ENCODE measurements around the gene ABHD5.

ABHD5 gene

DNA sequence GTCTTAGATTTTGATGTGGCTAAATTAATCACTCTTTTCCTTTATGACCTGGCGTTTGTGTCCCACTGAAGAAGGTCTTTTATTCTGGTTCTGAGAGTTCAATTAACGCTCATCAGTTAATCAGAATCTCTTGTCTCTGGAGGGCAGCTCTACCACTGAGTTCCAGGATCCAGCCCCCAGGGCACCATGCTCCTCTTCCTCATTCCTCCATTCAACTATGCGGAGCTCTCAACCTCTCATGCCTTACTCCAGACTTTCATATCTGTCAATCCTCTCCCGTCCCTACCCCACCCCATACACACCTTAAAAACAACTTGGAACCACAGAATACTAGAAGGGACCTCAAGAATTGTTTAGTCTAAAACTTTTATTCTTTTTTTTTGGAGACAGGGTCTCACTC lies 4.8 kb upstream of the ABHD5 start:
- Histone ChIP-seq H3K4me1 (ENCODE audit: control insufficient read depth, insufficient read depth, low read length, poor library complexity, severe bottlenecking) (peaks cover 5% of the 10 kb centered on the region), H3K27ac (ENCODE audit: insufficient read depth, low read length, poor library complexity, severe bottlenecking) (no peak overlapping the region), H3K4me3 (ENCODE audit: insufficient read depth, low read depth, low read length, poor library complexity, severe bottlenecking) (no peak overlapping the region), H3K9me3 (ENCODE audit: control insufficient read depth, low read length) (no peaks in the 10 kb centered on the region), H3K36me3 (ENCODE audit: control insufficient read depth, insufficient read depth, low read length) (no peaks in the 10 kb centered on the region), H3K27me3 (replicated peaks; ENCODE audit: control insufficient read depth, insufficient read depth, low read length, poor library complexity, severe bottlenecking) (no peaks in the 10 kb centered on the region)
- no peak for DNase-seq

DNA sequence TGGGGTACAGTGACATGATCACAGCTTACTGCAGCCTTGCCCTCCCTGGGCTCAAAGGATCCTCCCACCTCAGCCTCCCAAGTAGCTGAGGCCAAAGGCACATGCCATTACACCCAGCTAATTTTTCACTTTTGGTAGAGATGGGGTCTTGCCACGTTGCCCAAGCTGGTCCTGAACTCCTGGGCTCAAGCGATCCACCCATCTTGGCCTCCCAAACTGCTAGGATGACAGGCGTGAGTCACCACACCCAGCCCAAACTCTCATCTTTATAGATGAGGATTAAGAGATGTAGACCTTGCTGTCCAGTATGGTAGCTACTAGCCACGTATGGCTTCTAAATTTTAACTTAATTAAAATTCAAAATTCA lies 4.4 kb upstream of the ABHD5 start:
- Histone ChIP-seq H3K9me3 (ENCODE audit: control insufficient read depth, low read length) (no peaks in the 10 kb centered on the region), H3K27ac (ENCODE audit: insufficient read depth, low read length, poor library complexity, severe bottlenecking) (no peak overlapping the region), H3K4me1 (ENCODE audit: control insufficient read depth, insufficient read depth, low read length, poor library complexity, severe bottlenecking) (peaks cover 7% of the 10 kb centered on the region), H3K27me3 (replicated peaks; ENCODE audit: control insufficient read depth, insufficient read depth, low read length, poor library complexity, severe bottlenecking) (no peaks in the 10 kb centered on the region), H3K4me3 (ENCODE audit: insufficient read depth, low read depth, low read length, poor library complexity, severe bottlenecking) (no peak overlapping the region), H3K36me3 (ENCODE audit: control insufficient read depth, insufficient read depth, low read length) (no peaks in the 10 kb centered on the region)
- no peak for DNase-seq

DNA sequence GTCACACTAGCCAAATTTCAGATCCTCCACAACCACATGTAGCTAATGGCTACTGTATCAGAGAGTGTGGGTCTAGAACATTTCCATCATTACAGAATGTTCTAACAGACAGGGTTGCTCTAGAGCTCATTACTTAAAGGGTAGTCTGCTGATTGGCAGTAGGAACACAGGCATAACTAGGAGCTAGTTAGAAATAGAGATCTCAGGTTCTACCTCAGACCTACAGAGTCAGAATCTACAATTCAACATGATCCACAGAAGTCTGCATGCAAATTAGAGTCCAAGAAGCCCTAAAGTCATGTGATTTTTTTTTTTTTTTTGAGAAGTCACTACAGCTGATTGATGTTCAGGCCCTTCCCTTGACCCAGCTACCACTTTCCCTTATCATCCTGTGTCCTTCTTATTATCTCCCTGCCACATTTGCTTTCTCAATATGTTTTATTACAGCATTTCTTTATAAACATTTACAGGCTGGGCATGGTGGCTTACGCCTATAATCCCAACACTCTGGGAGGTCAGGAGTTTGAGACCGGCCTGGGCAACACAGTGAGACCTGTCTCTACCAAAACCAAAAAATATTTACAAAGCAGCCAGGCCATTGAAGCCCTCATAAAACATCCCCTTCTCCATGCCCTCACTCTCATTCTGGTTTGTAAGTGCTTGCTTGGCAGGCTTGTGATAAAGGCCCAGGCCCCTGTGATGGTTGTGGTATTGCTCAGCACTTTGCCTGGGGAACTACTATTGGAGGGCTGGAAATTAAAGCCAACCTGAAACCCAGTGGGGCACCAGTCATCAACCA lies 3.8 kb upstream of the ABHD5 start:
- no peaks in the 10 kb centered on the region for H3K36me3 ChIP-seq (ENCODE audit: control insufficient read depth, insufficient read depth, low read length)
- H3K4me1 ChIP-seq (ENCODE audit: control insufficient read depth, insufficient read depth, low read length, poor library complexity, severe bottlenecking) = peaks cover 9% of the 10 kb centered on the region
- DNase-seq = no peak
- H3K27me3 ChIP-seq (replicated peaks; ENCODE audit: control insufficient read depth, insufficient read depth, low read length, poor library complexity, severe bottlenecking) = no peaks in the 10 kb centered on the region
- no peak overlapping the region for H3K4me3 ChIP-seq (ENCODE audit: insufficient read depth, low read depth, low read length, poor library complexity, severe bottlenecking)
- no peaks in the 10 kb centered on the region for H3K9me3 ChIP-seq (ENCODE audit: control insufficient read depth, low read length)
- H3K27ac ChIP-seq (ENCODE audit: insufficient read depth, low read length, poor library complexity, severe bottlenecking) = no peak overlapping the region

DNA sequence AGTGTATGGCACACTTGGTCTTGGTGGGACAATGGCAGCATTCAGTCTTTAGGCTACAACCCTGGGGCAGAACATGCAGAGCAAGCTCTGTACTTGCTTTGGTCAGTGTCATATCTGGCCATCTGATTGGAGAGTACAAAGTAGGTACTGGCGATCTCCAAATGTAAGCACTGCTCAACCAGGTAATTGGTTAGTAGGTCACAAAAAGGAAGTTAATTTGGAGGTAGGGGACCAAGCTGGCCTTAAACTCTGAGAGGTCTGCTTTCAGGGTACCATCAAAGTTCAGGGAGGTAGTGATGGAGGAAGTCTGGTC lies 3.3 kb upstream of the ABHD5 start:
- peaks cover 9% of the 10 kb centered on the region for H3K4me1 ChIP-seq (ENCODE audit: control insufficient read depth, insufficient read depth, low read length, poor library complexity, severe bottlenecking)
- no peaks in the 10 kb centered on the region for H3K9me3 ChIP-seq (ENCODE audit: control insufficient read depth, low read length)
- no peak overlapping the region for H3K4me3 ChIP-seq (ENCODE audit: insufficient read depth, low read depth, low read length, poor library complexity, severe bottlenecking)
- no peak for DNase-seq
- H3K36me3 ChIP-seq (ENCODE audit: control insufficient read depth, insufficient read depth, low read length) = no peaks in the 10 kb centered on the region
- H3K27me3 ChIP-seq (replicated peaks; ENCODE audit: control insufficient read depth, insufficient read depth, low read length, poor library complexity, severe bottlenecking) = no peaks in the 10 kb centered on the region
- H3K27ac ChIP-seq (ENCODE audit: insufficient read depth, low read length, poor library complexity, severe bottlenecking) = no peak overlapping the region

DNA sequence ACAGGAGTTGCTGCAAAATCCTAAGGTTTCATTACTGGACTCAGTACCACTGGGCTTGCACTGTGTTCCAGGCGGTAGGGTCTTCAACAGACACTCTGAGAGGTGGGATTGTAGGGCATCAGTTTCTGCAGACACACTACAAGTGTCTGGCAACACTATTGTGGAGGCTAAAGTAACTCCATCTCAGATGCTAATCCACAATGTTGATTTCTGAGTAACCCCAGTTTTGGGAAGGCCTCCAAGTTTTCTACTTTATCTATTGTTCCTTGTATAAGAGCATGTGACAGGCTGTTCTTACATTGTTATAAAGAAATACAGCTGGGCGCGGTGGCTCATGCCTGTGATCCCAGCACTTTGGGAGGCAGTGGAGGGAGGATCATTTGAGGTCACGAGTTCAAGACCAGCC lies 2.5 kb upstream of the ABHD5 start:
- Histone ChIP-seq H3K36me3 (ENCODE audit: control insufficient read depth, insufficient read depth, low read length) (no peaks in the 10 kb centered on the region), H3K4me1 (ENCODE audit: control insufficient read depth, insufficient read depth, low read length, poor library complexity, severe bottlenecking) (peaks cover 9% of the 10 kb centered on the region), H3K27ac (ENCODE audit: insufficient read depth, low read length, poor library complexity, severe bottlenecking) (no peak overlapping the region), H3K27me3 (replicated peaks; ENCODE audit: control insufficient read depth, insufficient read depth, low read length, poor library complexity, severe bottlenecking) (no peaks in the 10 kb centered on the region), H3K9me3 (ENCODE audit: control insufficient read depth, low read length) (no peaks in the 10 kb centered on the region), H3K4me3 (ENCODE audit: insufficient read depth, low read depth, low read length, poor library complexity, severe bottlenecking) (no peak overlapping the region)
- no peak for DNase-seq

DNA sequence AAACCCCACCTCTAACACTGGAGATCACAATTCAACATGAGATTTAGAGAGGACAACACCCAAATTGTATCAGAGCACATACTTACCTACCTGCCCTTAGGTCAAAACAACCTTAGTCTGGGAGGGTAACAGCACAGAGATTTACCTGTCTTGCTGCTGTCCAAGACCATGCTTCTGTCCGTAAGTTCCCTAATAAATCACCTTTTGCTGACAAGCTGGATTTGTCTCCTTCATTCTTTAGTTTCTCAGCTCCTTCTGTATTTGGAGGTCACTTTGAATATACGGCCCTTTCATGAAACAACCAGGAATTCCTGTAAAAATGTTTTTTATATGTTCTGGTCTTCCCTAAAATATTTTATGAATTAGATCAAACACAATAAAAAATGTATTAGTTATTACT lies 1.6 kb upstream of the ABHD5 start:
- H3K27ac ChIP-seq (ENCODE audit: insufficient read depth, low read length, poor library complexity, severe bottlenecking) = no peak overlapping the region

DNA sequence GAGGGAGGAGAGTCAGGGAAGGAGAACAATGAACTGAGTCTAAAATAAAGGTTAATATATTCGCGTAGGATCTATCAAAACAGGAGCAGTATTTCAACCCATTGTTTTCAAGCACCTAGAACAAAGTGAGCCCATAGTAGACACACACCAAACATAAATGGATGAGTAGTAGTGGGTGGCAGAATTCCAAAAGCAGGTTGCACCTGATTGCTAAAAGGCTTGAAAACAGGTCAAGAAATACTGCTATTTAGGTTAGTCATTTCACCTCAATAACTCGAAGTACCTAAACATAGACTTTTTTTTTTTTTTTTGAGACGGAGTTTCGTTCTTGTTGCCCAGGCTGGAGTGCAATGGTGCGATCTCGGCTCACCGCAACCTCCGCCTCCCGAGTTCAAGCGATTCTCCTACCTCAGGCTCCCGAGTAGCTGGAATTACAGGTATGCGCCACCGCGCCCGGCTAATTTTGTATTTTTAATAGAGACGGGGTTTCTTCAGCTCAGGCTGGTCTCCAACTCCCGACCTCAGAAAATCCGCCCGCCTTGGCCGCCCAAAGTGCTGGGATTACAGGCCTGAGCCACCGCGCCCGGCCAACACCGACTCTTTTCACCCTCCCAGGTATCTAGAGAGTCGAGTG lies 855 bp upstream of the ABHD5 start:
- Histone ChIP-seq H3K9me3 (ENCODE audit: control insufficient read depth, low read length) (no peaks in the 10 kb centered on the region), H3K4me3 (ENCODE audit: insufficient read depth, low read depth, low read length, poor library complexity, severe bottlenecking) (peak overlapping the region; percentile 73), H3K4me1 (ENCODE audit: control insufficient read depth, insufficient read depth, low read length, poor library complexity, severe bottlenecking) (peaks cover 9% of the 10 kb centered on the region), H3K27ac (ENCODE audit: insufficient read depth, low read length, poor library complexity, severe bottlenecking) (peak overlapping the region; percentile 76), H3K27me3 (replicated peaks; ENCODE audit: control insufficient read depth, insufficient read depth, low read length, poor library complexity, severe bottlenecking) (no peaks in the 10 kb centered on the region), H3K36me3 (ENCODE audit: control insufficient read depth, insufficient read depth, low read length) (no peaks in the 10 kb centered on the region)
- DNase-seq = no peak

More for the DNA sequence above, 1.6 kb upstream of the ABHD5 start:
- DNase-seq = no peak
- no peaks in the 10 kb centered on the region for H3K27me3 ChIP-seq (replicated peaks; ENCODE audit: control insufficient read depth, insufficient read depth, low read length, poor library complexity, severe bottlenecking)
- no peaks in the 10 kb centered on the region for H3K9me3 ChIP-seq (ENCODE audit: control insufficient read depth, low read length)
- no peak overlapping the region for H3K4me3 ChIP-seq (ENCODE audit: insufficient read depth, low read depth, low read length, poor library complexity, severe bottlenecking)
- H3K36me3 ChIP-seq (ENCODE audit: control insufficient read depth, insufficient read depth, low read length) = no peaks in the 10 kb centered on the region
- peaks cover 9% of the 10 kb centered on the region for H3K4me1 ChIP-seq (ENCODE audit: control insufficient read depth, insufficient read depth, low read length, poor library complexity, severe bottlenecking)

DNA sequence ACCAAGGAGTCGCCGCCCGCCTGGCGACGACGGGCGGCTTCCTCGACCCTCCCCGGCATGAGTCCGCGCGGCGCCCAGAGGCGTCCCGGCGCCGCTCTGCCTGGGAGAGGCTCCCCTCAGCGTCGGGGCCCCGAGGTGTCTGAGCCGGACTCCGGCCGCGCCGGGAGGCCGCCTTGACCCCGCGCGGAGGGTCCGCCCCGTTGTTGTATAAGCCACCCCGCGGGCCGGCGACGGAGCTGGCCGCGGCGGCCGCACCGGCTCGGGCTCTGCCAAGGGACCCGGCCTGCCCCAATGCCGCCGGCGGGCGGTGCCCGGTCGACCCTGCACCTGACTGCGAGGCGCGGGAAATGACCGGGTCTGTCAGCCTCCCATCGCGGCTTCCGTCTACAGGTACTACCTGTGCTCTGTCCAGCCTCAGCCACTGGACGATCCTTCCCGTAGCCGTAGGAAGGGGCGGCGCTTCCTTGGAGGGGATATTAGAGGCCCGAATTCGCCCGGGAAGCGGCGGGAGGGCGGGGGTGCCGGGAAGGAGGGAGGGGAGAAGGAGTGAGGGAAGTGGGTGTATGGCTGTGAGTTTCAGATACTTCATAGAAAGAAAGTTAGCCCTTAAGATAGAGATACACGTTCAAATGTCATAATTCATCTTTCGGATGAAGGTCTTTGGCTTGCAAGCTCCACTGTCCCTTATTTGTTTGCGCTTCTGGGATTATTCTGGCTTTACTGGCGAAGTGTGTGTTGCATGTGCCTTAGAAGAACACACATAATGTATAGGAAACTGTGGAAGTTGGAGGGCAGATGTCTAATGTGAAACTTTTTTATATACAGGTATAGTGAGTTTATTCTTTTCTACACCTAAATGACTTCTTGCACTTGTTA lies 620 bp downstream of the ABHD5 start:
- Histone ChIP-seq H3K27ac (ENCODE audit: insufficient read depth, low read length, poor library complexity, severe bottlenecking) (peak overlapping the region; percentile 76), H3K27me3 (replicated peaks; ENCODE audit: control insufficient read depth, insufficient read depth, low read length, poor library complexity, severe bottlenecking) (no peaks in the 10 kb centered on the region), H3K36me3 (ENCODE audit: control insufficient read depth, insufficient read depth, low read length) (no peaks in the 10 kb centered on the region), H3K4me3 (ENCODE audit: insufficient read depth, low read depth, low read length, poor library complexity, severe bottlenecking) (peak overlapping the region; percentile 73), H3K4me1 (ENCODE audit: control insufficient read depth, insufficient read depth, low read length, poor library complexity, severe bottlenecking) (peaks cover 9% of the 10 kb centered on the region), H3K9me3 (ENCODE audit: control insufficient read depth, low read length) (no peaks in the 10 kb centered on the region)
- peak; percentile 1 to 20 (median 6) for DNase-seq

DNA sequence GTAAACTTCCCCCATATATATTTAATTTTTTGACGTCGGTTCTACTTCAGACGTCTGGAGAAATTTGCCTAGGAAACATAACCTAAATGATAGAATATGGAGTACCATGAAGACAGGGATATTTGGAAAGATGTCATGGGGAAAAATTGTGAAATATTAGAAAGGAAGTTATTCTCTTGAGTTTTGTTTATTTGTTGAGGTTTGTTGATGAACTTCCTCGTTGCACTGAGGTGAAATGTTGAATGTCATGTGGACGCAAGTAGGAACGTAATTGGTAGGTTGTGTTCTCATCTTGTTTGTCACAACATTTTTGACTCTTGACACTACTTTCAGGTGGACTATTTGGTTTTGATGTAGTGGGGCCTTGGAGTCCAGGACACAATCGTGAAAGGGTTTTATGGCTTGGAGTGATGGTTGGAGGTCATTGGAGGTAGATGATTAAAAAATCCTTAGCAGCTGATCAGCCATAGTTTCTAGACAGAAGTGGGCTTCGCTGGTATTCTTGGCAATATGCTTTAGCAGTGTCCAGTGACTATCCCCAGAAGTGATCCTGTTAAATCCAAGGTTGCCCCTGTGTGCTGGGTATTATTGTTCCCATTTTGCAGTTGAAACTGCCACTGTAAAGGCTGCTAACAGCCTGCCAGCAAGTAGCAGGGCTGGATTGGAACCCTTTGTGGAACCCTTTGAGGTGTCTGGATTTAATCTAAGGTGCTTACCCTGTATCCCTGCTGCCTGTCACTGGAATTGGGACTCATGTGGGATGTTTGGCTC lies 1.5 kb downstream of the ABHD5 start:
- Histone ChIP-seq H3K27me3 (replicated peaks; ENCODE audit: control insufficient read depth, insufficient read depth, low read length, poor library complexity, severe bottlenecking) (no peaks in the 10 kb centered on the region), H3K9me3 (ENCODE audit: control insufficient read depth, low read length) (no peaks in the 10 kb centered on the region), H3K27ac (ENCODE audit: insufficient read depth, low read length, poor library complexity, severe bottlenecking) (no peak overlapping the region), H3K4me1 (ENCODE audit: control insufficient read depth, insufficient read depth, low read length, poor library complexity, severe bottlenecking) (peaks cover 9% of the 10 kb centered on the region), H3K4me3 (ENCODE audit: insufficient read depth, low read depth, low read length, poor library complexity, severe bottlenecking) (no peak overlapping the region), H3K36me3 (ENCODE audit: control insufficient read depth, insufficient read depth, low read length) (no peaks in the 10 kb centered on the region)
- DNase-seq = no peak
